ENCODE data around the gene G3BP2.

- TF ChIP-seq CTCF (IDR thresholded peaks at IDR 0.05) (no peak), EP300 (IDR thresholded peaks at IDR 0.05) (no peak), POLR2A (IDR thresholded peaks at IDR 0.05) (no peak), POLR2AphosphoS5 (IDR thresholded peaks at IDR 0.05) (no peak)
Observed at GRCh38 chr4:75696071-75696470, 22.9 kb upstream of the G3BP2 start.

All from gastroesophageal sphincter (tissue), 3 donors.